B cell (primary cell): ENCODE measurements around the gene ODC1. TPM values are rescaled to one million over a fixed set of nuclear protein-coding genes. Genes with fewer than 3 reads are reported as not detected.

Experiments
- ATAC-seq: fragments of 200-7000 bp; cut with Tn5 transposase; one replicate; pipeline ENCODE4 v1.10.0; 2021; ENCODE audit warnings: low read depth, mild to moderate bottlenecking, moderate number of reproducible peaks, moderate library complexity
- CTCF ChIA-PET: fragments of 350-600 bp; sonication (Branson Sonifier 250); formaldehyde crosslinking; loops from one replicate; lab custom pipeline; 2021; ENCODE audit warnings: antibody characterized with exemption, inconsistent platforms; lab: Charles Lee
- POLR2A ChIA-PET: fragments of 350-600 bp; sonication (Branson Sonifier 250); formaldehyde crosslinking; loops from one replicate; lab custom pipeline; 2021; ENCODE audit warnings: antibody characterized with exemption; lab: Charles Lee
- DNase-seq: peaks from one replicate; pipeline ENCODE4 v3.0.0; 2013
- H2AFZ ChIP-seq: 2 replicates; pipeline ENCODE4 v1.6.1; 2012; ENCODE audit warnings: mild to moderate bottlenecking, low read depth, low read length; ENCODE audit not compliant: insufficient read depth, poor library complexity, severe bottlenecking
- H3K27ac ChIP-seq, 2 donors: 1 replicate in 1 of 2; 2 replicates in 1 of 2; pipeline ENCODE4 v1.5.1; 2012 to 2013; ENCODE audit warnings: low read length in 2 of 2, mild to moderate bottlenecking in 2 of 2, moderate library complexity in 1 of 2
- H3K27me3 ChIP-seq, 4 experiments: fragments of 200-600 bp in 1 of 4; sonication (generic) in 1 of 4; replicated peaks in 1 of 4; 1 replicate in 2 of 4; 2 replicates in 2 of 4; pipeline versions ENCODE4 v1.6.1 to v1.7.0; 2013 to 2016; ENCODE audit warnings: low read length in 3 of 4, mild to moderate bottlenecking in 2 of 4, mixed read lengths in 1 of 4, moderate library complexity in 1 of 4; ENCODE audit not compliant: insufficient read depth in 4 of 4, control insufficient read depth in 3 of 4; ENCODE audit errors: control extremely low read depth in 1 of 4
- H3K36me3 ChIP-seq, 2 experiments: replicated peaks in 1 of 2; 1 replicate in 1 of 2; 2 replicates in 1 of 2; pipeline versions ENCODE4 v1.6.1 to v1.7.1; 2013; ENCODE audit warnings: low read length in 1 of 2; ENCODE audit not compliant: insufficient read depth in 2 of 2, control insufficient read depth in 1 of 2; ENCODE audit errors: control extremely low read depth in 1 of 2, extremely low read depth in 1 of 2
- H3K4me1 ChIP-seq, 2 donors: fragments of 200-600 bp in 1 of 2; sonication (generic) in 1 of 2; 1 replicate in 1 of 2; 2 replicates in 1 of 2; pipeline versions ENCODE4 v1.5.1 to v1.6.1; 2013 to 2017; ENCODE audit warnings: low read length in 2 of 2; ENCODE audit not compliant: control insufficient read depth in 2 of 2, insufficient read depth in 2 of 2
- H3K4me2 ChIP-seq: replicated peaks from 2 replicates; pipeline ENCODE3; 2012; ENCODE audit warnings: mild to moderate bottlenecking, low read depth, low read length; ENCODE audit not compliant: poor library complexity, severe bottlenecking
- H3K4me3 ChIP-seq, 5 experiments: fragments of 200-600 bp in 1 of 5; sonication (generic) in 1 of 5; 1 replicate in 3 of 5; 2 replicates in 2 of 5; pipeline versions ENCODE4 v1.5.1 to v1.7.0; 2011 to 2016; ENCODE audit warnings: low read length in 4 of 5, mild to moderate bottlenecking in 4 of 5, low read depth in 2 of 5, control low read depth in 1 of 5, moderate library complexity in 1 of 5; ENCODE audit not compliant: insufficient read depth in 1 of 5; ENCODE audit errors: control extremely low read depth in 1 of 5, extremely low read depth in 1 of 5
- H3K79me2 ChIP-seq: fragments of 200-600 bp; sonication (generic); one replicate; pipeline ENCODE4 v1.6.0; 2016; ENCODE audit warnings: low read length; ENCODE audit not compliant: control insufficient read depth, insufficient read depth
- H3K9ac ChIP-seq: fragments of 200-600 bp; sonication (generic); 2 replicates; pipeline ENCODE4 v1.6.1; 2017; ENCODE audit warnings: mild to moderate bottlenecking, low read length, moderate library complexity
- H3K9me3 ChIP-seq, 3 donors: one replicate each; pipeline versions ENCODE4 v1.6.1 to v1.7.1; 2013; ENCODE audit warnings: low read length in 2 of 3; ENCODE audit not compliant: control insufficient read depth in 2 of 3, insufficient read depth in 1 of 3; ENCODE audit errors: control extremely low read depth in 1 of 3
- H4K20me1 ChIP-seq: 2 replicates; pipeline ENCODE4 v1.6.0; 2012; ENCODE audit warnings: mild to moderate bottlenecking, low read length; ENCODE audit not compliant: insufficient read depth, control insufficient read depth, poor library complexity, severe bottlenecking
- H3K27ac Mint-ChIP-seq: one replicate; pipeline ENCODE4 v1.8.0; 2021; ENCODE audit warnings: mixed read lengths
- H3K27me3 Mint-ChIP-seq: one replicate; pipeline ENCODE4 v1.8.0; 2021; ENCODE audit warnings: mixed read lengths
- H3K4me1 Mint-ChIP-seq: one replicate; pipeline ENCODE4 v1.8.0; 2021; ENCODE audit warnings: mixed read lengths
- H3K4me3 Mint-ChIP-seq: one replicate; pipeline ENCODE4 v1.8.0; 2021; ENCODE audit warnings: mixed read lengths
- H3K9me3 Mint-ChIP-seq: one replicate; pipeline ENCODE4 v1.8.0; 2022; ENCODE audit warnings: mixed read lengths; ENCODE audit not compliant: insufficient read depth
- CTCF ChIP-seq: fragments of 200-600 bp; IDR thresholded peaks from one replicate; pipeline ENCODE4 v1.8.0; 2022; ENCODE audit warnings: antibody characterized with exemption, mild to moderate bottlenecking
- EZH2 ChIP-seq: IDR thresholded peaks from 2 replicates; pipeline ENCODE4 v1.6.1; 2012; ENCODE audit warnings: borderline replicate concordance, low read depth, mild to moderate bottlenecking, moderate library complexity, low read length; ENCODE audit not compliant: insufficient read depth, poor library complexity, severe bottlenecking
- WGBS: methylation state at CpG from one replicate; pipeline ENCODE4 v1.1.5; 2013; ENCODE audit warnings: missing lambda C conversion rate; ENCODE audit not compliant: insufficient coverage; 5-methylcytosine and 5-hydroxymethylcytosine counted together
- intact Hi-C: fragments of 100-400 bp; cut with micrococcal nuclease; formaldehyde crosslinking; loops from one replicate; pipeline ENCODE4 v1.10.0; 2022
- polyA plus RNA-seq: library from polyadenylated mRNA; depleted of rRNA; stranded (reverse); fragments of >200 nt; gene quantifications from 2 replicates; pipeline ENCODE4 v1.2.3, GENCODE V29; 2012
- total RNA-seq, 2 donors: library from RNA; stranded (reverse); fragments of 120-200 nt in 1 of 2; gene quantifications; 1 replicate in 1 of 2; 2 replicates in 1 of 2; pipeline versions ENCODE4 v1.2.3 to v1.2.4, GENCODE V29; 2013 to 2022

ODC1 gene
- total and polyA plus RNA-seq, 2 donors (not counting 1 experiment from before 2014, with no cell fraction given): 88.7 to 171 TPM

- WGBS: 54% methylated on average over 3 of the region's 5 CpGs
- H3K27ac Mint-ChIP-seq: no peak overlapping the region
- no peak overlapping the region for H3K27ac ChIP-seq
- intact Hi-C loops: no loop called here
- H3K4me1 Mint-ChIP-seq: no peaks in the 10 kb centered on the region
- H2AFZ ChIP-seq: no peak overlapping the region
- no peak overlapping the region for H3K4me3 ChIP-seq
- ChIA-PET POLR2A (no interaction called here), CTCF (no interaction called here)
- H3K9me3 Mint-ChIP-seq: no peaks in the 10 kb centered on the region
- no peak overlapping the region for H3K4me2 ChIP-seq
- H3K36me3 ChIP-seq: no peaks in the 10 kb centered on the region
- H3K9me3 ChIP-seq: no peaks in the 10 kb centered on the region
- peaks cover 37% of the 10 kb centered on the region for H3K27me3 Mint-ChIP-seq
- no peaks in the 10 kb centered on the region for H3K4me1 ChIP-seq
- H3K79me2 ChIP-seq: no peaks in the 10 kb centered on the region
- no peaks in the 10 kb centered on the region for H4K20me1 ChIP-seq
- TF ChIP-seq EZH2 (no peak), CTCF (no peak)
- ATAC-seq: no peak
- peaks cover 0 to 19% (median 5%) of the 10 kb centered on the region in 4 experiments for H3K27me3 ChIP-seq
- H3K9ac ChIP-seq: no peak overlapping the region
- H3K4me3 Mint-ChIP-seq: no peak overlapping the region
- no peak for DNase-seq
Measured at GRCh38 chr2:10486601-10487079, 38.5 kb upstream of the ODC1 start.

- Histone ChIP-seq H3K36me3 (no peaks in the 10 kb centered on the region), H3K4me2 (no peak overlapping the region), H2AFZ (no peak overlapping the region), H3K79me2 (no peaks in the 10 kb centered on the region), H3K4me3 (no peak overlapping the region), H3K27ac (no peak overlapping the region), H4K20me1 (no peaks in the 10 kb centered on the region), H3K4me1 (no peaks in the 10 kb centered on the region), H3K27me3 (peaks cover 0 to 23% (median 5%) of the 10 kb centered on the region in 4 experiments), H3K9ac (no peak overlapping the region), H3K9me3 (no peaks in the 10 kb centered on the region)
- Mint-ChIP-seq H3K9me3 (no peaks in the 10 kb centered on the region), H3K27me3 (peaks cover 40% of the 10 kb centered on the region), H3K4me1 (no peaks in the 10 kb centered on the region), H3K27ac (no peak overlapping the region), H3K4me3 (no peak overlapping the region)
- ATAC-seq (no peak), DNase-seq (no peak)
- intact Hi-C loops: no loop called here
- CTCF ChIA-PET: no interaction called here
- TF ChIP-seq CTCF: no peak
- no peak for TF ChIP-seq EZH2
- POLR2A ChIA-PET: no interaction called here
- WGBS: no CpG with 5 or more reads among the region's 1 CpG
Measured at GRCh38 chr2:10486091-10486490, 38.0 kb upstream of the ODC1 start.
